CD4-positive, alpha-beta T cell treated with Interleukin-2 at 100 ng/mL for 4 hours (primary cell): ENCODE data around the gene PRRT3.
"Not testable (repeated sequence)": the region's sequence is repeated elsewhere in the genome, so short reads cannot be mapped to it uniquely, and the experiment has no call there.

ENCODE experiments used
- DNase-seq: peaks from one replicate; pipeline ENCODE4 v3.0.0-alpha.2; 2020; ENCODE audit warnings: low spot score

PRRT3 gene

DNA sequence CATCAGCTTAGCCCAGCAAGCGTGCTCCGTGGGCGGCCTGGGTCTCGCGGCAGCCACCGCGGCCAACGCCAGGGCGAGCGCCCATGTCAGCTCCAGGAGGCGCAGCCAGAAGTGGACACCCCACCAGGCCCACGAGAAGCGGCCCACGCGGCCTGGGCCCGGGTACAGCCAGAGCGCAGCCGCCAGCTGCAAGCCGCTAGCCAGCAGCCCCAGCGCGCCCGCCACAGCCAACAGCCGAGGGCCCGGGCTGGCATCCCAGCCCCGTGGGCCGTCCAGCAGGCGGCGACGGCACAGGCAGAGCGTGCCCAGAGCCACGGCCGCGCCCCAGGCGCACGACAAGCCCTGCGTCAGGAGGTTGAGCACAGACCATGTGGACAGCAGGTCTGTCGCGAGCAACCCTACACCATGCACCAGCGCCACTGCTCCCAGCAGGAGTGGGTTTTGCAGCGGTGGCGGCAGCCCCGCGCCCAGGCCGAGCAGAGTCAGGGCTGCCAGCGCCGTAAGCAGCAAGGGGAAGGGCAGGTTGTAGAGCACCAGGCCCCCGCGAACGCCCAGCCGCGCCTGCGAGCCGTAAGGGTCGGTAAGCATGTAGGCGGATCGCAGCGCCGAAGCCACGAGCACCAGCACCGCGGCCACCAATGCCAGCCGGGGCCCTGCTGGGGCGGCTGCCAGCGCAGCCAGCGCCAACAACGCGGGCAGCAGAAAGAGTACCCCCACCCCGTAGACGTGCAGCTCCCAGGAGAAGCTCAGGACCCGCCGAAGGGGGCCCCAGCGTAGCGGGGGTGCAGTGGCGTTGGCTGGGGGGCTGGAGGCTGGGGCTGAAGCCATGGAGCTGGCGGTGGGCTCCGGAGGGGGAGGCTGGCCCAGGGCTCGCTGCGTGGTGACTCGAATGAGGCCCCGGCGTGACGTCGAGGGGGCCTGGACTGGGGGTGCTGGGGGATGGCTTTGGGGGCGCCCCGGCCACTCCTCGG, 4.9 kb downstream of the PRRT3 start:
- DNase-seq: no peak

DNA sequence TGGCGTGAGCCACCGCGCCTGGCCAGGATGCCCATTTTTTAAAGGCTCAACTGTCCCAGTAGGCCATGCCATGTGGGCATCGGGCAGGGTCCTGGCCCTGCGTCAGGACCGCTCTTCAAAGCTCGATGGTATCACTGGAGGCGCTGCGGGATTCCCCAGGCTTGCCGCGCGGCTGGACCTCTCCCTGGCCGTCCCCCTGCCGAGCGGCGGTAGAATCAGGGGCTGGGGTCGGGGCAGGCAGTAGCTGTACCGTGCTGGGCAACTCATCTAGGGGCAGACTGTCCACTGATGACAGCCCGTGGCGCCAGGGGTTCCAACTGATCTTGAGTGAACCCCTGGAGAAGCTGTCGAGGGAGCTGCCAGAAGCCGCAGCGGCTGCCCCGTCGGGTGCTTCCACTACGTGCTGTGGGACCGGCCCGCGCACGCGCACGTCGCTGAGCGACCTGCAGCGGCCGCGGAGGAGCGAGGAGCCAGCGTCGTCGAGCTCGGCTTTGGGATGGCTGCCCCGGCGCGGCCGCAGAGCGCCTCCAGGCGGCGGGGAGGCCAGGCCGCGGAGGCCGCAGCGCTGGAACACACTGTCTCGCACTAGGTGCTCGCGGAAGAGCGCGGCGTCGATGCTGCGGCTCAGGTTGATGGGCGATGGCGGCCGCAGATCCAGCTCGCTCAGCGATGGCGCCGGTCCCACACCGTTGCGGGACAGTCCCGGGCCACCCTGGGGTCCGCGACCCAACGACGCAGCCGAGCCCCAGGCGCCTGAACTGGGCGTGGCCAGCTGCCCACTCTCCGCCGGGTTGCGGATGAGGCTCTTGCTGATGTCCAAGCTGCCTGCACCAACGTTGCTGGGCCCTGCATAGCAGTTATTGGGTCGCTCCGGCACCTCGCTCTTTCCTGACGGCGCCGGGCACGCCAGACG, 5.8 kb downstream of the PRRT3 start:
- peak; percentile 82 for DNase-seq

DNA sequence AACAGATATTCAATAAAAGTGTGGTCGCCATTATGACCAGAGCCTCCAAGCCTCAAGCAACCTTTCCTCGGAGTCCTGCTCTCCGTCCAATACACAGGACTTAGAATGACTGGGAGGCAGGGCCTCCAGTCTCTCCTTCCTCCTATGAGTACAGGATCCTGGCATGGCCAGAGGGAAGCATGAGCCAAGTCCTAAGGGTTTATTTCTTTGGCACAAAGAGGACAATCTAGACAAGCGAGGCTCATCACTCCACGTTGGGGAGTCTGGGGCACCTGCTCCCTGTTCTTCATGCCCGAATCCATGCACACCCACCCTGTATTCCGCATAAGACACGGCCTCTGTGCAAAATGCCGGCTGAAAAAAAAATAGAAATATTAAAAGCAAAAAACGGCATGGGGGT, 6.8 kb downstream of the PRRT3 start:
- DNase-seq: no peak

DNA sequence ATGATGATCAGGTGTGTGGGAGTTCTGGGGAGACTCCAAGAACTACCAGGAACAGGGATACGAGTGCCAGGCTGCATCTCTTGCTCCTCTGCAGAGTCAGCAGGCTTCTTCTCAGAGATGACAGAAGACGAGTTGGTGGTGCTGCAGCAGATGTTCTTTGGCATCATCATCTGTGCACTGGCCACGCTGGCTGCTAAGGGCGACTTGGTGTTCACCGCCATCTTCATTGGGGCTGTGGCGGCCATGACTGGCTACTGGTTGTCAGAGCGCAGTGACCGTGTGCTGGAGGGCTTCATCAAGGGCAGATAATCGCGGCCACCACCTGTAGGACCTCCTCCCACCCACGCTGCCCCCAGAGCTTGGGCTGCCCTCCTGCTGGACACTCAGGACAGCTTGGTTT, 7.9 kb downstream of the PRRT3 start:
- DNase-seq: no peak

DNA sequence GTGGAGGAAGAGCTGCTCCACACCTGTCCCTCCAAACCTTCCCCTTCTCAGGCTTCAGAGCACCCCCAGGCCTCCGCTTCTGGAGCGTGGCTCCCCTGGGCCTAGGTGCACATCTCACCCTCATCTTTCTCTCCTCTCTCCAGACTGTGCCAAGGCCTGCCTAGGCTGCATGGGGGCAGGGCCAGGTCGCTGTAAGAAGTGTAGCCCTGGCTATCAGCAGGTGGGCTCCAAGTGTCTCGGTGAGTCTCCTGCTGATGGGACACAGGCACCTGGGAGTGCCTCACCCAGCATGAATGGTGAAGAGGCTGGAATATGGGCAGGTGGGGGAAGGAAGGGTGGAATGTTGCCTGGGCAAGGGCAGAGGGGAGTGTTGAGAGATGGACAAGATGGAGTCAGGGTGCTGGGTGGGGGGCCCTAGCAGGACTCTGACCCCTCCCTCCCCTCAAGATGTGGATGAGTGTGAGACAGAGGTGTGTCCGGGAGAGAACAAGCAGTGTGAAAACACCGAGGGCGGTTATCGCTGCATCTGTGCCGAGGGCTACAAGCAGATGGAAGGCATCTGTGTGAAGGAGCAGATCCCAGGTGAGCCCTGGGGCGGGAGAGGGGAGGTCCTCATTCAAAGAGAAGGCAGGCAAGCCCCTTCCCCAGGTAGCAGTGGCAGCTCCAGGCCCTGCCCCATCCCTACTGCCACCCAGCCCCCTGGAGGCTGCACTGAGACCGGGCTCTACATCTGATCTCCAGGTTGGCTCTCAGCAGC, 9.1 kb downstream of the PRRT3 start:
- no peak for DNase-seq

DNA sequence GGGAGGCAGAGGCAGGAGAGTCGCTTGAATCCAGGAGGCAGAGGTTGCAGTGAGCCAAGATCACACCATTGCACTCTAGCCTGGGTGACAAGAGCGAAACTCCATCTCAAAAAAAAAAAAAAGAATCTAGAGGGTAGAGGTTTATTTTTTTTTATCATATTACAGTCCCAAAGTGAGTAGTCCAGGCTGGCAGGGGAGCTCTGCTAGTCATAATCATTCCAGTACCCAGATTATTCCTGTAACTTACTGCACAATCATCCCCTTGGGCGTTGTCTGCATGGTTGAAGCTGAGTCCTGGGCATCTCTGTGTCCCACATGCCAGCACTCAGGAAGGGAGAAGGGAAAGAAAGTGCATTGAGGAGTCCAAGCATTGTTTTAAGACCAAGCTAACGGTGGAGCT, 10.0 kb downstream of the PRRT3 start:
- no peak for DNase-seq

DNA sequence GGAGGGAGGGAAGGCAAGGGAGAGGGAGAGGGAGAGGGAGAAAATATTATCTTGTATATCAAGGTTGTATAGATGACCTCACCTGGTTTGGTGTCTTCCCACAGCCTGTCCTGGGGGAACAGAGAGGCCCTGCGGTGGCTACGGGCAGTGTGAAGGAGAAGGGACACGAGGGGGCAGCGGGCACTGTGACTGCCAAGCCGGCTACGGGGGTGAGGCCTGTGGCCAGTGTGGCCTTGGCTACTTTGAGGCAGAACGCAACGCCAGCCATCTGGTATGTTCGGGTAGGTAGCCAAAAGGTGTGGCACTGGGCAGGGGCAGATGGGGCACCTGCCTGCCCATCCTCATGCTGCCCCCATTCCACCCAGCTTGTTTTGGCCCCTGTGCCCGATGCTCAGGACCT, 11.5 kb downstream of the PRRT3 start:
- DNase-seq: no peak

DNA sequence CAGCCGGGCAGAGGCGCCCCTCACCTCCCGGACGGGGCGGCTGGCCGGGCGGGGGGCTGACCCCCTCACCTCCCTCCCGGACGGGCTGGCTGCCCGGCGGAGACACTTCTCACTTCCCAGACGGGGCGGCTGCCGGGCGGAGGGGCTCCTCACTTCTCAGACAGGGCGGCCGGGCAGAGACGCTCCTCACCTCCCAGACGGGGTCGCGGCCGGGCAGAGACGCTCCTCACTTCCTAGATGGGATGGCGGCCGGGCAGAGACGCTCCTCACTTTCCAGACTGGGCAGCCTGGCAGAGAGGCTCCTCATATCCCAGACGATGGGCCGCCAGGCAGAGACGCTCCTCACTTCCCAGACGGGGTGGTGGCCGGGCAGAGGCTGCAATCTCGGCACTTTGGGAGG, 12.3 kb downstream of the PRRT3 start:
- not testable (repeated sequence) for DNase-seq

DNA sequence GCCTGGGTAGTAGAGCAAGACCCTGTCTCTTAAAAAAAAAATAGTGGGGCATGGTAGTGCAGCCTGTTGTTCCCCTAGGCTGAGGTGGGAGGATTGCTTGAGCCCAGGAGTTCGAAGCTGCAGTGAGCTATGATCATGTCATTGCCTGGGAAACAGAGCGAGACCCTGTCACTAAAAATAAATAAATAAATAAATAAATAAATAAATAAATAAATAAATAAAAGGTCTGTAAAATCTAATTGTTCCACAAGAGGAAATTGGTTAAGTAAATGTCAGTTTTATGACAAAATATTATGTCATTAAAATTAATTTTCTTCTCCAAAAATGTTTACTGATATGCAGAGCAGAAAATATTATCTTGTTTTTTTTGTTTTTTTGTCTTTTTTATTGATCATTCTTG, 13.2 kb downstream of the PRRT3 start:
- no peak for DNase-seq

DNA sequence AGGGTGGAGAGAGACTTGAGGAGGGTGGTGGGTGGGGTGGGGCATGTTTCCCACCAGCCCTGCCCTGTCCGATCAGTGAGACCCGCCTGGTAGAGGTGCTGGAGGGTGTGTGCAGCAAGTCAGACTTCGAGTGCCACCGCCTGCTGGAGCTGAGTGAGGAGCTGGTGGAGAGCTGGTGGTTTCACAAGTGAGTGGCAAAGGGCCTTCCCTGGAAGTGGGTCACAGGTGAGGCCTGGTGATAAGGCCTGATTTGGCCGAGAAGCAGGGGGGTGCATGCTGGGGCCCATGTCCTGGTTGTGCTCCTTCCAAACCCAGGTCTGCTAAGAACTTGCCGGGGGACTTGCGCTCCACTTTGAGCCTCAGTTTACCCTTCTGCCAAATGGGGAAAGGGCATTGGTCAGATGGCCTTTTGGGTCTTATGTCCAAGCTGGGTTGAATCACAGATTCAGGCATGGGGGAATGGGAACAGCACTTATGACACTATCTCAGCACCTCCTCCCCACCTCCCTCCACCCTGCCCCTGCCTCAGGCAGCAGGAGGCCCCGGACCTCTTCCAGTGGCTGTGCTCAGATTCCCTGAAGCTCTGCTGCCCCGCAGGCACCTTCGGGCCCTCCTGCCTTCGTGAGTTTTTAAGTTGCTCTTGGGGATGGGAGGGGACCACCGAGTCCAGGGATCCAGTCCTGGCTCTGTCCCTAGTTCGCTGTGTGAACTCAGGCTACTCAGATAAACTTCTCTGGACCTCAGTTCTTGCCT, 14.5 kb downstream of the PRRT3 start:
- DNase-seq: no peak

DNA sequence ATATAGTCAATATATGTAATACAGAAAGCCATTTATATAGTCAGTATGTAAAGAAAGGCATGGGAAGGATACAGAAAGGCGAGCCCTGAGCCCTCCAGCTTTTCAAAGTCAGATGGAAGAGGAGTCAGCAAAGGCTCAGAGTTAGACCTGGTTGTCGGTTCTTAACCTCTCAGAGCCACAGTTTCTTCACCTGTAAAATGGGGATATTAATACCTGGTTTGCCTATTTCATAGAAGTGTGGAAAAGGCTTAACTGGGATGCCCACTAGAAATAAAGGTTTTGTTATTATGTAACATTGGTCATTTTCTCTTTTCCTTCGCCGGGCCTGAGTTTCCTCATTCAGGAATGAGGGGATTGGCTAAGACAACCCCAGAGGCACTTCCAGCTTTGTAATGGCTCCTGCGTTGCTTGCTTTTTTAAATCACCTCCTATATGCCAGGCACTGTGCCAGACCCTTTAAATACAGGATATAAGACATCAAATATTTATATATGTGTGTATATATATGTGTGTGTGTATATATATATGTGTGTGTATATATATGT, 16.2 kb downstream of the PRRT3 start:
- DNase-seq: no peak

DNA sequence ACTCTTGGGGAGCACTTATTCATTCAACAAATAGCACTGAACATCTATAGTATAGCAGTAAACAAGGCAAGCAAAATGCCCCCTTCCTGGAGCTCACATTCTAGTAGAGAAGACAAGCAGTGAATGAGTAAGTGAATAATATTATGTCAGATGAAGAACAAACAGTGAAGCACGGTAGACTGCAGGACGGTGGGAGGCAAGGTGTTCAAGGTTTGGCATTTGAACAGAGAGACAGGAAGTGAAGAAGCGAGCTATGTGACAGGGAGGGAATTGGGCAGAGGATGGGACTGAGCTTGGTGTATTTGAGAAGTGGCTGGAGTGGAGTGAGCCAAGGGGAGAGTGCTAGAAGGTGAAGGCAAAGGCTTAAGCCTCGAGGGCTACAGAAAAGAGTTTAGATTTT, 17.2 kb downstream of the PRRT3 start:
- no peak for DNase-seq

DNA sequence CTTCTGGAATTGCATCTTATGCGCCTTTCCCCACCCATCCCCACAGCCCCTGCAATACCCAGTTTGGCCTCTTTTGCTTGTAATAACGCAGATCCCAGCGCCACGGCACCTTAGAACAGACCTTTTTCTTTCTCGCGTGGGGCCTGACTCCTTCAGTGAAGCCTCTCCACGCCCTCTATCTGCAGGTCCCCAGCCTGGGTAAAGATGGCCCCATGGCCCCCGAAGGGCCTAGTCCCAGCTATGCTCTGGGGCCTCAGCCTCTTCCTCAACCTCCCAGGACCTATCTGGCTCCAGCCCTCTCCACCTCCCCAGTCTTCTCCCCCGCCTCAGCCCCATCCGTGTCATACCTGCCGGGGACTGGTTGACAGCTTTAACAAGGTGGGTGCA, 18.0 kb downstream of the PRRT3 start:
- peak; percentile 32 for DNase-seq

DNA sequence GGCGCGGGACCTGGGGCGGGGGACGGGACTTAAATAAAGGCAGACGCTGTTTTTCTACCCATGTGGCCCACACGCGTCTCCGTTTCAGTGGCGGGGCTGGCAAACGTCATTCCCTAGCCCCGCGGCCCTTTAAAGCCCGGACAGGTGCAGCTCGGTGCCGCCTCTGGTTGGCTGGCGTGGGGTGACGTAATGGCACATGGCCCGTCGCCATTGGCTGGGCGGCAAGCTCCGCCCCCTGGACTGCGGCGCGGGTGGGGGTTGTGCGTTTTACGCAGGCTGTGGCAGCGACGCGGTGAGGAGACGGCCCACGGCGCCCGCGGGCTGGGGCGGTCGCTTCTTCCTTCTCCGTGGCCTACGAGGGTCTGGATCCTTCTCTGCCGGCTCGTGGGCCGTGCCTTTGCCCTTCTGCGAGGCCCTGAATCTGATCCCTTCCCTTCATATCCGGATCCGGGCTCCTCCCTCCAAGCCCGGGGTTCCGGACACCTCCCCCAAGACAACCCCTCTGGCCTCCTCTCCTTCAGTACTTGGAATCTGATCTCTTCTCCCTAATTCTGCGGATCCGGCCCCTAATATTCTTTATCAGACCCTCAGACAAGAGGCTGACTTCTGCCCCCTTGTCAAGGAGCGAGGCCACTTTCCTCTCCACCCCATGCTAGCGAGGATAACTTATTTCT, 18.5 kb downstream of the PRRT3 start, which contains the start of gene CRELD1:
TSS of gene CRELD1 (plus strand) at position 274 of the 674 bp plus-strand sequence. CDS start 605 bp downstream, outside the sequence.
- peak; percentile 97 for DNase-seq

DNA sequence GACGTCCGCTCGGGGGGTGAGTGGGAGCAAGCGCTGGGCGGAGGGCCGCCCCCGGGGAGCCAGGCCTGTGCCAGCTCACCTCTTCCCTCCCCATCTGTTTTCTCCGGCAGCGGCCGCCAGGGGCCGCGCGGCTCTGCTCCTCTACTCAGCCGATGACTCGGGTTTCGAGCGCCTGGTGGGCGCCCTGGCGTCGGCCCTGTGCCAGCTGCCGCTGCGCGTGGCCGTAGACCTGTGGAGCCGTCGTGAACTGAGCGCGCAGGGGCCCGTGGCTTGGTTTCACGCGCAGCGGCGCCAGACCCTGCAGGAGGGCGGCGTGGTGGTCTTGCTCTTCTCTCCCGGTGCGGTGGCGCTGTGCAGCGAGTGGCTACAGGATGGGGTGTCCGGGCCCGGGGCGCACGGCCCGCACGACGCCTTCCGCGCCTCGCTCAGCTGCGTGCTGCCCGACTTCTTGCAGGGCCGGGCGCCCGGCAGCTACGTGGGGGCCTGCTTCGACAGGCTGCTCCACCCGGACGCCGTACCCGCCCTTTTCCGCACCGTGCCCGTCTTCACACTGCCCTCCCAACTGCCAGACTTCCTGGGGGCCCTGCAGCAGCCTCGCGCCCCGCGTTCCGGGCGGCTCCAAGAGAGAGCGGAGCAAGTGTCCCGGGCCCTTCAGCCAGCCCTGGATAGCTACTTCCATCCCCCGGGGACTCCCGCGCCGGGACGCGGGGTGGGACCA, 19.2 kb downstream of the PRRT3 start:
- DNase-seq: peak; percentile 90

DNA sequence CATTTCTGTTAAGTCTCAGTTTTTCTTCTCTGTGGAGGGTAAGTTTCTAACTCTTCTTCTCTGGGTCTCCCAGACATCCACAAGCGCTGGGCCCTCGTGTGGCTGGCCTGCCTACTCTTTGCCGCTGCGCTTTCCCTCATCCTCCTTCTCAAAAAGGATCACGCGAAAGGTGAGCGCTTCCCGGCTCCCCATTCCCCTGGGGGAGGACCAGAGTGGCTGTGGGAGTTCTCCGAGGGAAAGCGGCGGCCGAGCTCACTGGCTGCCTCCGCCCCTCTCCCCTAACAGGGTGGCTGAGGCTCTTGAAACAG, 19.7 kb downstream of the PRRT3 start:
- no peak for DNase-seq

DNA sequence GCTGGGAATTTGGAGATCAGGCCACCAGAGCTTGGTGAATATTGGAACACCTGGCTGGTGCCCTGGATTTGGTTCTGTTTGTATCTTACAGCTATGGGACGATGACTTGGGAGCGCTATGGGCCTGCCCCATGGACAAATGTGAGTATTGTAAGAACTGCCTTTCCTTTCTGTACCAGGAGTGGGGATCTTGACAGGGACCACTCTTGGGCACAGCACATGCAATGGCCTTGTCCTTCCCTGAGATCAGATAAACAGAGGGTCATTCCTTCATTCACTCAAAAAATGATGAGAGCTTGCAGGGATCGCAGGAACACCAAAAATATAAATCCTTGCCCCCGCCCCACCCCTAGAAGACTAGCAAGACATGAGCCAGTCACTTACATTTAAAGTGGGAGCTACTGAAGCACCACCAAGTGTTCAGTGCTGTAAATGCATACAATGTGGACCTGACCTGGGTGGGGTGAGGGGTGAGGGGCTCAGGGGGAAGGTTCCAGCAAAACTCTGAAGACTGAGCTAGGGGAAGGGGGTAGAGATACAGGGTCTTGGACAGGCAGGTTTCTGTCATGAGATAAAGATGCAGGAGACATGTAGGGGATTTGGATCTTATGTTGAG, 21.3 kb downstream of the PRRT3 start:
- DNase-seq: no peak

DNA sequence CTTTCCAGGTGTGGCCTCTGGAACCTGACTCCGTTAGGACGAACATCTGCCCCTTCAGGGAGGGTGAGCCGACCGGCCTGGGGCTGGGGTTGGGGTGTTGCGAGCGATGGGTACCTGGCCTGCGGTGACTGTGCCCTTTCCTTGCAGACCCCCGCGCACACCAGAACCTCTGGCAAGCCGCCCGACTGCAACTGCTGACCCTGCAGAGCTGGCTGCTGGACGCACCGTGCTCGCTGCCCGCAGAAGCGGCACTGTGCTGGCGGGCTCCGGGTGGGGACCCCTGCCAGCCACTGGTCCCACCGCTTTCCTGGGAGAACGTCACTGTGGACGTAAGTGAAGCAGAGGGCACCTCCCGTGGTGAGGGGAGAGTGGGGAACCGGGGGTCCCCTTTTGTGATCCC, 24.1 kb downstream of the PRRT3 start:
- DNase-seq: no peak

DNA sequence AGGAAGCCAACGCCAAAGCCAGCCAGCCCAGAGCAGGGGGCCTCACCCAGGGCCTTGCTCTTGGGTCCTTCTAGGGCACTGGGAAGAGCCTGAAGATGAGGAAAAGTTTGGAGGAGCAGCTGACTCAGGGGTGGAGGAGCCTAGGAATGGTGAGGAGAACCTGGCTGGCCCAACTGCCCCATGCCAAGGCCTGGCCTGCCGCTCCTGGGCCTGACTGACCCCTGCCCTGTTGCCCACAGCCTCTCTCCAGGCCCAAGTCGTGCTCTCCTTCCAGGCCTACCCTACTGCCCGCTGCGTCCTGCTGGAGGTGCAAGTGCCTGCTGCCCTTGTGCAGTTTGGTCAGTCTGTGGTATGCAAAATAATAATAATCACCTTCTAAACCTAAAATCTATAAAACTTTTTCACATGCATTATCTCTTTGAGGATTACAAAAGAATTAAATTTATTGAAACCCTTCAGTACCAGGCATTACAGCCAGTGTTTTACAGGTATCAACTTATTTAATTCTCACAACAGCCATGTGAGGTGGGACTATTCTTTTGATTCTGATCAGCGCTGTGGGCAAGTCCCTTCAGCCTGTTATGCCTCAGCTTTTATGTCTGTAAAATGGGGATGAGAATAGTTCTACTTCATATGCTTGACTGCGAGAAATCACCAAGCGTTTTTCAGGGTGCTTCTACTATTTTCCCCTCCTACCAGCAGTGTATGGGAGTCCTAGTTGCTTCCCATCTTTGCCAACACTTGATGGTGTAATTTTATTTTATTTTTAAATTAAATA, 33.8 kb downstream of the PRRT3 start:
- no peak for DNase-seq
